Right ventricle myocardium superior (tissue), 1 donor: ENCODE data around the gene ACOT11. TPM values are rescaled to one million over a fixed set of nuclear protein-coding genes. Genes with fewer than 3 reads are reported as not detected.
A peak's percentile ranks its signal among the peaks of the same experiment; 100 is the strongest.
"Not testable (repeated sequence)": the region's sequence is repeated elsewhere in the genome, so short reads cannot be mapped to it uniquely, and the experiment has no call there.

Experiments
- ATAC-seq: fragments of 200-7000 bp; cut with Tn5 transposase; one replicate; pipeline ENCODE4 v1.9.1; 2020; ENCODE audit warnings: mild to moderate bottlenecking; ENCODE audit not compliant: poor library complexity
- DNase-seq: peaks from one replicate; pipeline ENCODE4 v3.0.0-alpha.2; 2020
- intact Hi-C: fragments of 100-400 bp; cut with DNase I; formaldehyde crosslinking; loops from one replicate; pipeline ENCODE4 v1.11.2; 2022
- total RNA-seq: library from RNA; stranded (reverse); fragmentation: NEBNext Ultra II Directional; extraction: Animal tissue kit (Norgen Biotek cat#: 25700); gene quantifications from one replicate; pipeline ENCODE4 v1.2.1, GENCODE V29; 2021
- donor health status: DM: no; HTN: yes; CAD: no; lungs with severe emphysema.

ACOT11 gene
- total RNA-seq, 1 donor from 2014 or later = 38.5 TPM

DNA sequence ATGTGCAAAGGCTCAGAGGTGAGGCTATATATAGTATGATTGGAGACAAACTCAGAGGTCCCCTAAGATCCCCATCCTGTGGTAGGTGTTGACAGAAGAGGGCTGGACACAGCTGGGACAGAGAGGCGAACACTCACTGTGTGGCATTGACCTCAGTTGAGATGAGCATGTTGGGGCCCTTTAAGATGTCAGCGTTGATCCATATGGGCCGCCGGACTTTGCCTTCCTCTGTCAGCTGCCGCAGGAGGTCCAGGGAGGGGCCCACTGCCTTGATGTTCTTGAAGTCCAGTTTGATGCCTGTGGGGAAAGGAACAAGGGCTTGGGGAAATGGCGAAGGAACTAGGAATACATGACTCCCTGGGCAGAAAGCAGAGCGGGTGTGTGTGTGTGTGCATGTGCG is 66.5 kb downstream of the ACOT11 start:
- no peak for ATAC-seq
- intact Hi-C loops = no loop called here
- DNase-seq = no peak

DNA sequence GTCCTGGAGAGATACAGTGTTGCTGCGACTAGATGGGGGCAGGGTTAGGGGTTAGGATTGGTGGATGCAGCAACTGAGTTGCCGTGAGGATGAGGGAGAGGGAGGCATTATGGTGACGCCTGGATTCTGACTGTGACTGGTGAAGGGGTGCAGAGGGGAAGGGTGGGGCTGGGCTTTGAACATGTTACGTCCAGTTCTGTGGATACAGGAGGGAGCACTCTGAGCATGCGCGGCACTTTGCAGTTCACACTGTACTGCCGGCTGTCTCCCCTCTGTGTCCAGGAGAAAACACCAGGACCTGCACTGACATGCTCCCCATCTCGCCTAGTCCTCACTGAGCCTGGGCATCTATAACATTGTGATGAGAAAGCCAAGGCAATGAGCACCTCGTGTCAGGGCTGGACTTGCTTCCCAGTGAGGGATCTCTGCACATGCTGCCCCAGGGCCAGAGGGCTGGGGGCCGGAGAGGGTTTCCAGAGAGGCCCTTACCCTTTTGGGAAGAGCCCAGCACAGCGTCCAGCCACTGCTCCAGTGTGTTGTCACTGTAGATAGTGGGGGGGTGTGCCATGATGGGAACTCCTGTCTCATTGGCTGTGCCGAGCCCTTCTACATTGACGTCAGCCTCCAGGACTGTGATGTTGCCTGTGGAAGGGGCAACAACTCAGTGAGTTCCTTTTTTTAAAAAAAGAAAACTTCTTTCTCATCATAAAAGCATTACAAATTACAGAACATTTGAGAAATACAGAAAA is 67.7 kb downstream of the ACOT11 start:
- DNase-seq (no peak), ATAC-seq (peak; percentile 28)
- intact Hi-C loops = no loop called here

DNA sequence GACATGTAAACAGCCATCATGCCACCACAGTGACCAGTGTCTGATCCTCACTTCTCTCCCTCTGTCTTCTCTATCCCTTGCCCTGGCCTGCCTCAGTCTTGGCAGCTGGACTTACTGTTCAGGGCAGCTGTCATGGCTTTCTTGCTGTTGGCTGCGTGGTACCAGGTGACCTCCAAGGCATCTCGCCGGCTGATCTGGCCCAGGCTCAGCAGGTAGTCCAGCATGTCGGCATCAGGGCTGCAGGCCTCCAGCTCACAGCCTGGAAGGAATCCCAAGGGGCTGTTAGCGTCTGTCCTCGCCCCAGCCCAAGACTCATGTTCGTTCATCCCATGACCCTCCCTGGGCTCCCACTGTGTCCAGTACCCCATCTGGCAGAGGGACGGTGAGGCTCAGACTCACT is 71.7 kb downstream of the ACOT11 start:
- ATAC-seq (no peak), DNase-seq (no peak)
- intact Hi-C loops = no loop called here

DNA sequence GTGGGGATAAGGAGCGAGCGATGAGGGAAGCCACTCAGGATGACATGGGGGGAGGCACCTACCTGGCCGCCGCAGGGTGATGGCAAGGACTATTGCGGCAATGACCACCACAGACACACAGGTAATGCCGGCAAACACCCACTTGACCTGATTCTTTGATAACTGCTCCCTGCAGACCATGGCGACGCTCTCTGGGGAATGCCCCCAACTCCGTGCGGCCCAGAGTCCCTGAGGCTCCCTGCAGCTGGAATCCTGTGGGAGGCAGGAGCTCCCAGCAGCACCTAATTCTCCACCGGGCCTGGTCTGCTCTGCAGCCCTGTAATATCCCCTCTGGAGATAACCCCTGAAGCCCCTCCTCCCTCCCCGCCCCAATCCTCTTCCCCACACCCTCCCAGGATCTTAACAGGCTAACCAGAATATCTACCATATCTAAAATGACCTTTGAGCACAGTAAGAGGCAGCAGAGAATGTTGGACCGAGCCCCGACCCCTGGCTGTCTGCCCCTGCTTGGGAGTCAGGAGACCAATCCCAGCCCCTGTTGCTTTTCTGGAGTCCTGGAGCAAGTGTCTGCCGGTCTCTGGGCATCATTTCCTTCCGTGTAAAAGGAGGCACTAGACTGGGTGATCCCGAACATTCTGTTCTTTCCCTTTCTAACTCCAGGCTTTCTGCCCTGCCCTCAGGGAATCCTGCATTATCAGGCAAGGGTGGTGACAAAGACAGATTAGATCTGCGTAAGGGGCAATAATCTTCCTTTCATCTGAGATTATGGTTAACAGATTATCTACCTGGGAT is 75.4 kb downstream of the ACOT11 start, which contains the start of gene FAM151A:
Gene FAM151A (minus strand): TSS at position 310 of the 792 bp plus-strand sequence. CDS start 130 bp downstream, at position 180.
- ATAC-seq (peak; percentile 59), DNase-seq (peak; percentile 65)
- intact Hi-C loops = no loop called here

DNA sequence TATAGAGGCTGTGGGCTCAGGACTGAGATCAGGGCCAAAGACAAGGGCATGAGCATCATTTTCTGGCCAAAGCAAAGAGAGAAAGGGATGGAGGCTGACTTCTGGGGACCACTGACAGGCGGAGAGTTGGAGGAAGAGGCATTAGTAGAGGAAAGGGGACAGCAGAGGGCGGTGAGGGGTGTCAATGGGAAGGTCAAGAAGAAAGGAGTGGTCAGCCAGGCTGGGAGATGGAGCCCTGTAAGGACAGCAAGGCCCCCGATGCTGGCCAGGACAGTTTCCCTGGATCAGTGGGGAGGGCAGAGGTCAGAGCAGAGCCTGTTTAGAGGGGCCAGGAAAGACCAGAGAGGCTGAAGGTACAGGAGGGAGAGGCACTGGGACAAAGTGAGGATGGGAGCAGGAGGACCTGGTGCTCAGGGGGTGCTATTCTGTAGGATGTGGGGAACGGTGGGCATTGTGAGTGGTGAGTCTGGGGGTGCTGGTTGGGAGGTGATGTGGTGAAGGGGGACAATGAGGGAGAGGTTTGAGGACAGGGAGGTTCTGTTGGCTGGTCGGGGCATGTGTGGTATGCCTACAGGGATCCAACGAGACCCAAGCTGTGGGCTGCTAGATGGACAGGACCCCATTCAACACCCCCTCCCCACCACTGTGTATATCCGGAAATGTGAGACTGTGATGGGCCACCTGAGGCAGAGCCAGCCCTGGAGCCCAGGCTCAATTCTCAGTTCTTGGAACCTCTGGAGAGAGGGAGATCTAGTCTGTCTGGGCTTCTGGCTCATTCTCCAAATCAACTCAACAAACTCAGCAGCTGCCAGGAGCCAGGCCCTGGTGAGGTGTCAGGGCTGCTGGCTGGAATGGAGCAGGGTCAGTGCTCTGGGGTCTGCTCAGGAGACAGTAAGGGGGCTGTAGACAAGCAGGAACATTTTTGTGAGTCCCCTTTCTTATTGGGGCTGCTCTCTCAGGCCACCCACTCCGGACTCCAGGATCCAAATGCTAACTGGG is 76.7 kb downstream of the ACOT11 start:
- ATAC-seq = peak; percentile 48
- no peak for DNase-seq
- intact Hi-C loops = no loop called here

DNA sequence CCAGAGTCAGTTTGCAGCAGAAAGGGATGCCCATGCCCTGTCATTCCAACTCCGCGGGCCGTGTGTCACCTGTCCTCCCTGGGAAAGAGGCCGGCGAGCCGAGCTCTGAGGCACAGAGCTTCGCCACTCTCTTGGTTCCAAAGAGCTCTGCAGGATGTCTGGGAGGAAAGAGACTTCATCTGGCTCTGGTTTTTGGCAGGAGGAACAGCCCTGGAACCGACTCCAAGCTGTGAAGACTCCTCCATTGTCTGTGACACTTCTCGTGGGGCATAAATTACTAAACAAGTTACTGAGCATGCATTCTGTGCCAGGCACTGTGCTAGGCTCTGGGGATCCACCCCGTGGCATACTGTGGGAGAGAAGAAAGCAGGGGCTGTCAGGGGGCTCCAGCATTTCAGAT is 79.2 kb downstream of the ACOT11 start:
- DNase-seq (no peak), ATAC-seq (no peak)
- intact Hi-C loops = no loop called here

DNA sequence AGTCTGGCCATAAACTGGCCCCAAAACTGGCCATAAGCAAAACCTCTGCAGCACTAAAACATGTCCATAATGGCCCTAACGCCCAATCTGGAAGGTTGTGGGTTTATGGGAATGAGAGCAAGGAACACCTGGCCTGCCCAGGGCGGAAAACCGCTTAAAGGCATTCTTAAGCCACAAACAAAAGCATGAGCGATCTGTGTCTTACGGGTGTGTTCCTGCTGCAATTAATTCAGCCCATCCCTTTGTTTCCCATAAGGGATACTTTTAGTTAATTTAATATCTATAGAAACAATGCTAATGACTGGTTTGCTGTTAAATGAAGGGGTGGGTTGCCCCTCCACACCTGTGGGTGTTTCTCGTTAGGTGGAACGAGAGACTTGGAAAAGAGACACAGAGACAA is 87.8 kb downstream of the ACOT11 start:
- intact Hi-C loops, DNase-seq, ATAC-seq: not testable (repeated sequence)

DNA sequence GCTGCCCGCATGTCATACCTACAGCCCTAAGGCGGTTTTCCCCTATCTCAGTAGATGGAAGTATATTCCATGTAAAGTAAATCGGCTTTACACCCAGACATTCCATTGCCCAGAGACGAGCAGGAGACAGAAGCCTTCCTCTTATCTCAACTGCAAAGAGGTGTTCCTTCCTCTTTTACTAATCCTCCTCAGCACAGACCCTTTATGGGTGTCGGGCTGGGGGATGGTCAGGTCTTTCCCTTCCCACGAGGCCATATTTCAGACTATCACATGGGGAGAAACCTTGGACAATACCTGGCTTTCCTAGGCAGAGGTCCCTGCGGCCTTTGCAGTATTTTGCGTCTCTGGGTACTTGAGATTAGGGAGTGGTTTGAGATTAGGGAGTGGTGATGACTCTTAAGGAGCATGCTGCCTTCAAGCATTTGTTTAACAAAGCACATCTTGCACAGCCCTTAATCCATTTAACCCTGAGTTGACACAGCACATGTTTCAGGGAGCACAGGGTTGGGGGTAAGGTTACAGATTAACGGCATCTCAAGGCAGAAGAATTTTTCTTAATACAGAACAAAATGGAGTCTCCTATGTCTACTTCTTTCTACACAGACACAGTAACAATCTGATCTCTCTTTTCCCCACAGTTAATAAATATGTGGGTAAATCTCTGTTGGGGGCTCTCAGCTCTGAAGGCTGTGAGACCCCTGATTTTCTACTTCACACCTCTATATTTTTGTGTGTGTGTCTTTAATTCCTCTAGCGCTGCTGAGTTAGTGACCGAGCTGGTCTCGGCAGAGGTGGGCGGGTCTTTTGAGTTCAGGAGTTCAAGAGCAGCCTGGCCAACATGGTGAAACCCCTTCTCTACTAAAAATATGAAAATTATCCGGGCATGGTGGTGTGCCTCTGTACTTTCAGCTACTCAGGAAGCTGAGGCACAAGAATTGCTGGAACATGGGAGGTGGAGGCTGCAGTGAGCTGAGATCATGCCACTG is 88.7 kb downstream of the ACOT11 start:
- DNase-seq, ATAC-seq, intact Hi-C loops: not testable (repeated sequence)

DNA sequence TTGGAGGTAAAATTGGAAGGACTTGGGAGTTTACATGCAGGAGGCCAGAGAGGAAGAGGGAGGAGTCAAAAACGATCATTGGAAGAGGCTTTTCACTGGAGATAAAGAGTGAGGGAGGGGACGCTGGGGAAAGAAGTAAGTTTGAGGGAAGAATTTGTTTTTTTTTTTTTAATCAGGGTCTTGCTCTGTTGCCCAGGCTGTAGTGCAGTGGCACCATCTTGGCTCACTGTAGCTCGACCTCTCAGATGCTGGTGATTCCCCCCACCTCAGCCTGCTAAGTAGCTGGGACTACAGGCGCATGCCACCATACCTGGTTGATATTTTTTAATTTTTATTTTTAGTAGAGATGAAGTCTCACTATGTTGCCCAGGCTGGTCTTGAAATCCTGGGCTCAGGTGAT is 92.3 kb downstream of the ACOT11 start:
- intact Hi-C loops = no loop called here
- no peak for DNase-seq
- ATAC-seq = no peak

DNA sequence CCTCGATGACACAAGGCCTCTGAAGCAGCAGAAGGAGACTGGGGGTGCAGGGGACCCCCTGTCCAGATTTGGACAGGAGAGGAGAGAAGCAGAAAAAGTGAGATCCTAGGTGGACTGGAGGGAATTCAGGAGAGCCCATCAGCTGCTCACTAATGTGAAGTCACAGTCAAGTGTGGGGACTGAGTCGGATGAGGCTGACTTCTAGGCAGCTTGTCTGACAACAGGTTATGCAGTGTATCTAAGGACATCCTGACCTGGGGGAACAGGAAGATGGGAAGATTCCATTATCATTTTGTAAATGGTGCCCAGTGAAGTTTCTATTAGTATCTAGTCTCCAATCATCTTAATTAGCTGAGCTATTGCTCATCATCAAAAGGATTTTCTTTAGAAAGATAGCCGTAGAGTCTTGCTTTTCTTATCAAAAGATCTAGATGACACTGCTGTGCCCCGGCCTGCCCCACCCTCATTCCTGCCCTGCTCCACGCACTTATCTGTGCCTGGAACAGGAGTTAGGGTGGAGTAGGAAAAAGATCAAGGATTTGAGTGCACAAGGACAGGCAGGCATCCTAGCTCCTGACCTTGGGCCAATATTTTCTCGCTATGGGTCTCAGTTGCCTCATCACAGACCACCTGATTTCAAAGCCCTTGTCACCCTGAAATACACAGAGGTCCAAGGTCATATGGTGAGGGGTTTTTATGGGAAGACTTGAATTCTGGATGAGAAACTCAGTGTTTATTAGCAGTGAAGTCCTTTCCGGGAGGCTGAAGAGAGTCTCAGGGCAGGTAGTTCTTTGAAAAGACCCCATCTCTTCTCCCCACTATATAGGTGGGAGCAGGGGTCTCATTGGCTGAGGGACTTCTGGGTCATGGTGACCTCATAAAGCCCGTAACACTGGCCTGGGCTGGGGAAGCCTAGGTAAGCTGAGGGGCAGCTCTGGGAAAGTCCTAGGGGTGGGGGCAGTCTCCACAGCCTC is 93.1 kb downstream of the ACOT11 start, which contains the start of gene MROH7:
Gene MROH7 (plus strand): TSS at position 924 of the 974 bp plus-strand sequence. CDS start 11,141 bp downstream, outside the sequence.
- no peak for ATAC-seq
- intact Hi-C loops = no loop called here
- no peak for DNase-seq

DNA sequence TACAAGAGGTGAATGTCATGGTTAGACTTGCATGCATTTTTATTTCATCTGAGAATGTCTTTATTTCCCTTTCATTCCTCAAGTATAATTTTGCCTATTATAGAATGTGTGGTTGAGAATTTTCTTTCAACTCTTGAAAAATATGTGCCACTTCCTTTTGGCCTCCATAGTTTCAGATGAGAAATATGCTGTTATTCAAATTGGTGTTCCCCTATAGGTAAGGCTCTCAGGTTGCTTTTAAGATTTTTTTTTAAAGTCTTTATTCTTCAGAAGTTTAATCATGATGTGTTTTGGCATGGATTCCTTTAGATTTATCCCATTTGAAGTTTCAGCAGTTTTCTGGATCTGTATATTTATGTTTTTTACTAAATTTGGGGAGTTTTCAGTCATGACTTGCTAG is 95.7 kb downstream of the ACOT11 start:
- DNase-seq = no peak
- intact Hi-C loops = no loop called here
- no peak for ATAC-seq

DNA sequence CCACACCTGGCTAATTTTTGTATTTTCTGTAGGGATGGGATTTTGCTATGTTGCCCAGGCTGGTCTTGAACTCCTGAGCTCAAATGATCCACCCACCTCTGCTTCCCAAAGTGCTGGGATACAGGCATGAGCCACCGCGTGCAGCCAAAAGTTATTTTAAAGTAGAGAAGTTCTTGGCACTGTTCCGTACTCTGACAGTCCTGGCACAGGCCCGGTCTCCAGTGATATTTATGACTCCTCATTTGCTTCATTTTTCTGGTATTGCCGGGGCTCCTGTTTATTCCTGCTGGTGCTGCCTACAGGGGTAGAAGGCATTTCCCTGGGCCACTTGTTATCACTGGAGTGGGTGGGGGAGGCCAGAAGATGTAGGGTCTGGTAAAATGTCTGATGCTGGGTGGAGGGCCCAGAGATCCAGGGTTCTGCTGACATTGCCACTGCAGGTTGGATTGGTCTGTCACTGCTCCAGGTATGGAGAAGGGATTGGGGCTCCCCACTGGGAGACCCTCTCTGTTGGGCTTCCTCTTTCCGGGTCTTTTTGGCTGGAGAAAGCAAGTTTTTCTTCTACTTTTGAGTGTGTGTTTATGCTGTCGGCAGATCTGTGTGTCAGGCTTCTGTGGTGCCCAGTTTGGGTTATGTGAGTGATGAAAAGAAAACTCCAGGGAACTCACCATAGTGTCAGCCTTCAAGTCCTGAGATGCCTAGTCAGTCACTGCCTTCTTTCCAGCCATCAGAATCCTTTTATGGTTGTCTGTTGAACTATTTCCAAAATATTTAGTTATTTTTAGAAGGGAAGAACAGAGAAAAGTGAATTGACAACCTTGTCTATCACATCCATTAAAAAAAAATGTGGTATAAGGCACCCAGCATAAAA is 98.0 kb downstream of the ACOT11 start:
- DNase-seq = peak; percentile 64
- peak; percentile 89 for ATAC-seq
- intact Hi-C loops = no loop called here

DNA sequence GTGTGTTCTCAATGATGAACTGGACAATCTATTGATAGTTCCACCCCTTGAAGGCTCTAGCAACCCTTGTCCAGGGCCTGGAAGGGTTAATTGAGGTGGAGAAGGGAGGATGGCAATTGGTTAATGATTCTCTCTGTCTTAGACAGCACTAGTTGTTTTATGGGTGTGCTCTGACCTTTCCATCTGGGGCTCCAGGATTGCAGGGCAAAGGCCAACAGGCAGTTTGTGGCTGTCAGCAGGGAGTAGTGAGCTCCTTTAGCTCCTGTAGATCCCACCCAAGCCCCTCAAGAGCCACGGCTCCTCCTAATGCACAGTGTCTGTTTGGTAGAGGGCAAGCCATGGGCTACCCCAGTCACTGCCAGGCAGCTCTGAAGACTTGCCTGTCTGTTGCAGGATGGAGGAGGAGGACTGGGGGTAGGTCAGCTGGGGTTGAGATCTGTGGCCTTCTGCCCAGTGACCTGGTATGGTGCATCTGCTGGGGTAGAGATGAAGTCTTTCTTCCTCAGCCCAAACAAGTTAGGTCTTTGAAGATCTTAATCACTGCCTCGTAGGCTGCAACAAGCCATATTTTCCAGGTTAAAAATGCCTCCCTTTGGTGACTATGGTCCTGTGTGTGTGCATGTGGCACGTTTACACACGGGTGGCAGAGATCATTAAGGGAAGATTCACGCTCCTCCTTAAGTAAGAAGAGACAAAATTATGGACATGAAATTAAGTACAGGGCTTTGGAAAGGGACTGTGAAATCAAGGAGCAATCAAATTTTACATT is 101.3 kb downstream of the ACOT11 start:
- intact Hi-C loops = no loop called here
- ATAC-seq (no peak), DNase-seq (no peak)

DNA sequence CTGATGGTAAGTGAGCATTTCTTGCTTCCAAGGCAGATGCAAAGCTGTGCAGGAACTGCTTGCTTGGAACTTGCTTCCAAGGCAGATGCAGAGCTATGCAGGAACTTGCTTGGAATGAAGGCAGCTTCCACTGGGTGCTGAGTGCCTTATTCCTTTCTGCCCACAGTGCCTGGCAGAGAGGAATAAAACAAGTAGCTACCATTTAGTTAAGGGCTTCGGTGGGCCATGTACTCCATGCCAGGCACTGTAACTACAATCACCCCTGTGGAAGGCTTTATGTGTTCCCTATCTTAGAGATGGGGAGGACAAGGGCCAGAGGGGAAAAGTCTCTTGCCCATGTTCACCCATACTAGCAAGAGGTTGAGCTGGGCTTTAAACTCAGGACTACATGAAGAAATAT is 101.9 kb downstream of the ACOT11 start:
- DNase-seq (no peak), ATAC-seq (no peak)
- intact Hi-C loops = no loop called here

DNA sequence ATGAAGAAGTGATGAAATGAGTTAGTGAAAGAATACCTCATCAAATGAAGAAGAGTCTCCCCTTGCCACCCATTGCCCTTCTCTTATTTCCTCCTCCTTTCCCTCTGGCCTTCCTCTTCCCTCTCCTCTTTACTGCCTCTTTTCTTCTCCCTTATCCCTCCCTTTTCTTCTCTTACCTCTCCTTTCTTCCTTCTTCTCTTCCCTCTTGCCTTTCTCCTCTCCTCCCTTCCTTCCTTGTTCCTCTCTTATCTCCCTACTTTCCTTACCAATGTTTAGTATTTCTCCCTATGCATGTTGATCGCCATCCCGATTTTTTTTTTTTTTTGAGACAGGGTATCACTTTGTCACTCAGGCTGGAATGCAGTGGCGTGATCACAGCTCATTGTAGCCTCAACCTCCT is 102.4 kb downstream of the ACOT11 start:
- ATAC-seq (no peak), DNase-seq (no peak)
- intact Hi-C loops = no loop called here
